Astrocyte (in vitro differentiated cells and primary cell): ENCODE data around the gene RPS21.

Experiments used
- EZH2 ChIP-seq: IDR thresholded peaks from 2 replicates; pipeline ENCODE4 v1.6.1; 2012; ENCODE audit warnings: mild to moderate bottlenecking, low read length, inconsistent platforms; ENCODE audit not compliant: insufficient read depth
- TF ChIP-seq, protein P1 (sequence below): IDR thresholded peaks from 2 replicates; pipeline ENCODE4 v1.5.1; 2011; ENCODE audit warnings: low read depth, mild to moderate bottlenecking, inconsistent platforms, low read length, moderate library complexity; ENCODE audit not compliant: insufficient read depth

DNA sequence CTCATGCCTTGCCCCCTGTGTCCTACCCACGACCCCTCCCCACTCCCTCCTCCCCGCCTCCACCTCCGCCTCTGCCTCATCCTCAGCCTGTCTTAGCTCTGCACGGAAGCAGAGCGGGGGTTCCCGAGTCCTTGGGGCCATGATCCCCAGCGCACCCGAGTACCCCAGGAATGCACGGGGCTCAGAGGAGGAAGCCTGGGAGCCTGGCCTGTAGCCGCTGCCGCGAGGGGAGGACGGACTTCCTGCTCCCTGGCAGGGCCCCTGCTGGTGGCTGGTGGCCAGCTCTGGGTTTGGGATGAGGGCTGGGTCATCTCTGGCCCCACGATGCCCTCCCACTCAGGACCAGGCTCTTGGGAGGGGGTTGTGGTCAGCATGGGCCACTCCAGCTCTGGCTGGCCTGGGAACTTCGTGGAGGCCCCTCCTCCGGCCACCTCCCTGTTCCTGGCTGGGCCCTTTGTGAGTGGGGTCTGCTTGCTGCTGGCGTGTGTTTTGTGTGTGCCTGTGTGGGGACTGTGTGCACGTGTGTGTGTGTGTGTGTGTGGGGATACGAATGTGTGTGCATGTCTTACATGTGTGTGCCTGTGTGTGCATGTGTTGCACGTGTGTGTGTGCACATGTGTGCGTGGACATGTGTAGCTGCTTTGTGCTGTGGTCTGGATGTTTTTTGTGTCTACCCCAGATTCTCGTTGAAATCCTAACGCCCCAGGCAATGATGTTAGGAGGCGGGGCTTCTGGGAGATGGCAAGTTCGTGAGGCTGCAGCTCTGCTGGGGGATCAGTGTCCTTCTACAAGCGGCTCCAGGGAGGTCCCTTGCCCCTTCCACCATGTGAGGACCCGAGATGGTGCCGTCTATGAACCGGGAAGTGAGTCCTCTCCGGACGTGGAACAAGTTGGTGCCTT lies 41.7 kb downstream of the RPS21 start:
- TF ChIP-seq, protein P1, sequence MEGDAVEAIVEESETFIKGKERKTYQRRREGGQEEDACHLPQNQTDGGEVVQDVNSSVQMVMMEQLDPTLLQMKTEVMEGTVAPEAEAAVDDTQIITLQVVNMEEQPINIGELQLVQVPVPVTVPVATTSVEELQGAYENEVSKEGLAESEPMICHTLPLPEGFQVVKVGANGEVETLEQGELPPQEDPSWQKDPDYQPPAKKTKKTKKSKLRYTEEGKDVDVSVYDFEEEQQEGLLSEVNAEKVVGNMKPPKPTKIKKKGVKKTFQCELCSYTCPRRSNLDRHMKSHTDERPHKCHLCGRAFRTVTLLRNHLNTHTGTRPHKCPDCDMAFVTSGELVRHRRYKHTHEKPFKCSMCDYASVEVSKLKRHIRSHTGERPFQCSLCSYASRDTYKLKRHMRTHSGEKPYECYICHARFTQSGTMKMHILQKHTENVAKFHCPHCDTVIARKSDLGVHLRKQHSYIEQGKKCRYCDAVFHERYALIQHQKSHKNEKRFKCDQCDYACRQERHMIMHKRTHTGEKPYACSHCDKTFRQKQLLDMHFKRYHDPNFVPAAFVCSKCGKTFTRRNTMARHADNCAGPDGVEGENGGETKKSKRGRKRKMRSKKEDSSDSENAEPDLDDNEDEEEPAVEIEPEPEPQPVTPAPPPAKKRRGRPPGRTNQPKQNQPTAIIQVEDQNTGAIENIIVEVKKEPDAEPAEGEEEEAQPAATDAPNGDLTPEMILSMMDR, result no peak
- no peak for TF ChIP-seq EZH2
